Mesenchymal stem cell (in vitro differentiated cells and primary cell): ENCODE results near the gene ASGR2.
A peak's percentile ranks its signal among the peaks of the same experiment; 100 is the strongest.

Source experiments
- DNase-seq: peaks from one replicate; pipeline ENCODE4 v3.0.0-alpha.2; 2013
- H2AFZ ChIP-seq: one replicate; pipeline ENCODE4 v1.6.1; 2013; ENCODE audit warnings: low read depth, mild to moderate bottlenecking, control low read depth, inconsistent platforms, low read length, moderate library complexity
- H2AK5ac ChIP-seq: 2 replicates; pipeline ENCODE4 v1.6.1; 2013; ENCODE audit warnings: low read length, moderate library complexity, mild to moderate bottlenecking, inconsistent platforms; ENCODE audit not compliant: severe bottlenecking
- H2BK120ac ChIP-seq: one replicate; pipeline ENCODE4 v1.6.1; 2013; ENCODE audit warnings: low read depth, mild to moderate bottlenecking, inconsistent platforms, low read length, moderate library complexity
- H2BK12ac ChIP-seq, 2 experiments: one replicate each; pipeline ENCODE4 v1.6.1; 2013; ENCODE audit warnings: inconsistent platforms in 2 of 2, low read length in 2 of 2, mild to moderate bottlenecking in 2 of 2, moderate library complexity in 2 of 2, control low read depth in 1 of 2
- H2BK15ac ChIP-seq: one replicate; pipeline ENCODE4 v1.6.1; 2013; ENCODE audit warnings: mild to moderate bottlenecking, low read depth, inconsistent platforms; ENCODE audit not compliant: poor library complexity, severe bottlenecking
- H2BK5ac ChIP-seq: 2 replicates; pipeline ENCODE4 v1.6.1; 2013; ENCODE audit warnings: low read depth, mild to moderate bottlenecking, low read length, control low read depth, inconsistent platforms; ENCODE audit not compliant: poor library complexity, severe bottlenecking
- H3K14ac ChIP-seq, 2 experiments: one replicate each; pipeline ENCODE4 v1.6.1; 2013; ENCODE audit warnings: inconsistent platforms in 2 of 2, low read length in 2 of 2, control low read depth in 1 of 2, mild to moderate bottlenecking in 1 of 2, moderate library complexity in 1 of 2
- H3K18ac ChIP-seq, 2 experiments: one replicate each; pipeline ENCODE4 v1.6.1; 2013; ENCODE audit warnings: inconsistent platforms in 2 of 2, low read length in 2 of 2, control low read depth in 1 of 2, low read depth in 1 of 2, mild to moderate bottlenecking in 1 of 2
- H3K23ac ChIP-seq, 2 experiments: one replicate each; pipeline ENCODE4 v1.6.1; 2013; ENCODE audit warnings: inconsistent platforms in 2 of 2, low read length in 2 of 2, mild to moderate bottlenecking in 2 of 2, moderate library complexity in 2 of 2, control low read depth in 1 of 2
- H3K27ac ChIP-seq: 2 replicates; pipeline ENCODE4 v1.5.1; 2013; ENCODE audit warnings: mild to moderate bottlenecking, moderate library complexity, low read length, control low read depth, inconsistent platforms; ENCODE audit not compliant: poor library complexity, severe bottlenecking
- H3K27me3 ChIP-seq, 2 experiments: 2 replicates each; pipeline versions ENCODE4 v1.6.1 to v1.7.0; 2013; ENCODE audit warnings: low read length in 2 of 2, mild to moderate bottlenecking in 2 of 2, moderate library complexity in 2 of 2, control low read depth in 1 of 2, inconsistent platforms in 1 of 2; ENCODE audit not compliant: control insufficient read depth in 1 of 2, insufficient read depth in 1 of 2
- H3K36me3 ChIP-seq, 2 experiments: 2 replicates each; pipeline versions ENCODE4 v1.6.1 to v1.7.0; 2013; ENCODE audit warnings: low read length in 2 of 2, control low read depth in 1 of 2, inconsistent platforms in 1 of 2, low read depth in 1 of 2, mild to moderate bottlenecking in 1 of 2; ENCODE audit not compliant: insufficient read depth in 2 of 2, control insufficient read depth in 1 of 2
- H3K4ac ChIP-seq, 2 experiments: one replicate each; pipeline ENCODE4 v1.6.1; 2013; ENCODE audit warnings: inconsistent platforms in 2 of 2, low read length in 2 of 2, mild to moderate bottlenecking in 2 of 2, moderate library complexity in 2 of 2, control low read depth in 1 of 2, low read depth in 1 of 2
- H3K4me1 ChIP-seq: 2 replicates; pipeline ENCODE4 v1.6.1; 2013; ENCODE audit warnings: low read depth, low read length, control low read depth; ENCODE audit not compliant: control insufficient read depth, insufficient read depth
- H3K4me2 ChIP-seq: 2 replicates; pipeline ENCODE4 v1.6.1; 2013; ENCODE audit warnings: low read length, mild to moderate bottlenecking, inconsistent platforms; ENCODE audit not compliant: poor library complexity, severe bottlenecking
- H3K4me3 ChIP-seq, 2 experiments: 2 replicates each; pipeline versions ENCODE4 v1.5.1 to v1.7.0; 2013; ENCODE audit warnings: low read length in 2 of 2, mild to moderate bottlenecking in 2 of 2, control low read depth in 1 of 2, low read depth in 1 of 2; ENCODE audit not compliant: insufficient read depth in 1 of 2
- H3K79me1 ChIP-seq: replicated peaks from 2 replicates; pipeline ENCODE4 v1.6.1; 2013; ENCODE audit warnings: mild to moderate bottlenecking, control low read depth, low read length, inconsistent platforms; ENCODE audit not compliant: poor library complexity, severe bottlenecking
- H3K9ac ChIP-seq: 2 replicates; pipeline ENCODE4 v1.7.0; 2013; ENCODE audit warnings: mild to moderate bottlenecking, low read length, moderate library complexity
- H3K9me3 ChIP-seq: 2 replicates; pipeline ENCODE4 v1.7.0; 2013; ENCODE audit warnings: mild to moderate bottlenecking, low read length; ENCODE audit not compliant: control insufficient read depth
- H4K8ac ChIP-seq: one replicate; pipeline ENCODE4 v1.6.1; 2013; ENCODE audit warnings: inconsistent platforms, mild to moderate bottlenecking, low read length, moderate library complexity
- H4K91ac ChIP-seq: one replicate; pipeline ENCODE4 v1.6.1; 2013; ENCODE audit warnings: mild to moderate bottlenecking, low read length, inconsistent platforms
- WGBS: methylation state at CpG from one replicate; pipeline ENCODE4 v1.1.7; 2013; ENCODE audit warnings: mixed read lengths; 5-methylcytosine and 5-hydroxymethylcytosine counted together

ASGR2 gene

GRCh38 chr17:7139400-7139799 lies 24.8 kb upstream of the ASGR2 start:
- Histone ChIP-seq H3K4me2 (no peak overlapping the region), H3K9me3 (peaks cover 4% of the 10 kb centered on the region), H2AFZ (no peak overlapping the region), H4K91ac (no peak overlapping the region), H2BK12ac (no peak overlapping the region), H3K79me1 (no peaks in the 10 kb centered on the region), H2AK5ac (no peak overlapping the region), H3K27me3 (peaks cover 44 to 75% of the 10 kb centered on the region in 2 experiments), H3K14ac (peak overlapping the region in 1 of 2 experiments; percentile 11), H3K4me1 (peaks cover 2% of the 10 kb centered on the region), H2BK120ac (no peak overlapping the region), H3K9ac (no peak overlapping the region), H3K4ac (no peak overlapping the region), H3K4me3 (no peak overlapping the region), H2BK5ac (no peak overlapping the region), H2BK15ac (no peak overlapping the region), H3K27ac (no peak overlapping the region), H4K8ac (no peak overlapping the region), H3K36me3 (no peaks in the 10 kb centered on the region), H3K23ac (no peak overlapping the region), H3K18ac (no peak overlapping the region)
- DNase-seq, result no peak
- 69% methylated on average over 10 of the region's 10 CpGs for WGBS

GRCh38 chr17:7138800-7139381 lies 24.3 kb upstream of the ASGR2 start:
- Histone ChIP-seq H3K9me3 (peaks cover 4% of the 10 kb centered on the region), H3K14ac (no peak overlapping the region), H3K4me2 (no peak overlapping the region), H3K23ac (no peak overlapping the region), H3K36me3 (no peaks in the 10 kb centered on the region), H3K27ac (no peak overlapping the region), H2BK12ac (no peak overlapping the region), H2AFZ (no peak overlapping the region), H3K4me1 (peaks cover 2% of the 10 kb centered on the region), H3K4me3 (no peak overlapping the region), H3K79me1 (no peaks in the 10 kb centered on the region), H2BK120ac (no peak overlapping the region), H3K4ac (no peak overlapping the region), H2BK15ac (no peak overlapping the region), H3K27me3 (peaks cover 47 to 74% of the 10 kb centered on the region in 2 experiments), H2AK5ac (no peak overlapping the region), H3K18ac (no peak overlapping the region), H3K9ac (no peak overlapping the region), H2BK5ac (no peak overlapping the region), H4K8ac (no peak overlapping the region), H4K91ac (no peak overlapping the region)
- 71% methylated on average over 6 of the region's 7 CpGs for WGBS
- no peak for DNase-seq

GRCh38 chr17:7137171-7137943 lies 22.7 kb upstream of the ASGR2 start:
- no peak for DNase-seq
- Histone ChIP-seq H3K4me3 (no peak overlapping the region), H3K23ac (no peak overlapping the region), H3K79me1 (no peaks in the 10 kb centered on the region), H3K27me3 (peaks cover 60 to 76% of the 10 kb centered on the region in 2 experiments), H4K8ac (no peak overlapping the region), H3K36me3 (no peaks in the 10 kb centered on the region), H2BK120ac (no peak overlapping the region), H3K4ac (no peak overlapping the region), H2AK5ac (no peak overlapping the region), H3K14ac (no peak overlapping the region), H3K9me3 (peaks cover 4% of the 10 kb centered on the region), H3K4me1 (peaks cover 5% of the 10 kb centered on the region), H2BK15ac (no peak overlapping the region), H2BK12ac (no peak overlapping the region), H3K18ac (no peak overlapping the region), H2AFZ (no peak overlapping the region), H4K91ac (no peak overlapping the region), H3K27ac (no peak overlapping the region), H3K9ac (peak overlapping the region; percentile 16), H2BK5ac (no peak overlapping the region), H3K4me2 (no peak overlapping the region)
- 84% methylated on average over 12 of the region's 13 CpGs for WGBS

- Histone ChIP-seq H3K4me2 (no peak overlapping the region), H2AK5ac (no peak overlapping the region), H3K27me3 (peaks cover 58 to 68% of the 10 kb centered on the region in 2 experiments), H3K4me3 (no peak overlapping the region), H3K23ac (no peak overlapping the region), H3K36me3 (no peaks in the 10 kb centered on the region), H3K14ac (no peak overlapping the region), H3K9ac (no peak overlapping the region), H3K4me1 (peaks cover 5% of the 10 kb centered on the region), H2BK5ac (no peak overlapping the region), H3K18ac (no peak overlapping the region), H3K4ac (no peak overlapping the region), H2BK120ac (no peak overlapping the region), H2BK15ac (no peak overlapping the region), H4K91ac (no peak overlapping the region), H2BK12ac (no peak overlapping the region), H3K27ac (no peak overlapping the region), H2AFZ (no peak overlapping the region), H3K79me1 (no peaks in the 10 kb centered on the region), H3K9me3 (peaks cover 4% of the 10 kb centered on the region), H4K8ac (no peak overlapping the region)
- 27% methylated on average over 7 of the region's 9 CpGs for WGBS
- peak; percentile 69 for DNase-seq
Measured at GRCh38 chr17:7136266-7136877, 21.8 kb upstream of the ASGR2 start.
